OCI-LY3 (cell line): ENCODE measurements around the gene CTNNB1.

Source experiments
- CTCF ChIP-seq: fragments of 200-600, 300-600 bp; sonication (generic); IDR thresholded peaks from 2 replicates; pipeline ENCODE4 v1.5.1; 2014; ENCODE audit warnings: antibody characterized with exemption, low read length, low read depth
- EZH2phosphoT487 ChIP-seq: fragments of 200-600 bp; shearing (Covaris generic); IDR thresholded peaks from 2 replicates; pipeline ENCODE4 v1.6.1; 2018; ENCODE audit warnings: antibody characterized with exemption, mixed run types, low read depth

GRCh38 chr3:41236228-41236627 lies 36.9 kb downstream of the CTNNB1 start:
- TF ChIP-seq CTCF (no peak), EZH2phosphoT487 (no peak)
